Central memory CD8-positive, alpha-beta T cell (primary cell): ENCODE results near the gene FBXO38.

Experiments
- ATAC-seq: fragments of 150-1000 bp; cut with Tn5 transposase; replicated peaks from 2 replicates; pipeline ENCODE4 v1.10.0; 2022; ENCODE audit warnings: mild to moderate bottlenecking, moderate FRiP score, moderate number of reproducible peaks; ENCODE audit not compliant: poor library complexity, severe bottlenecking; ENCODE audit errors: extremely low read depth
- DNase-seq, 2 donors: peaks; one replicate each; pipeline ENCODE4 v3.0.0; 2021; ENCODE audit warnings: low spot score in 2 of 2
- H3K27ac Mint-ChIP-seq: one replicate; pipeline ENCODE4 v1.8.0; 2022; ENCODE audit warnings: low read depth, mild to moderate bottlenecking, moderate library complexity, mixed read lengths
- H3K27me3 Mint-ChIP-seq: one replicate; pipeline ENCODE4 v1.8.0; 2022; ENCODE audit warnings: mixed read lengths
- H3K36me3 Mint-ChIP-seq: one replicate; pipeline ENCODE4 v1.8.0; 2022; ENCODE audit warnings: mild to moderate bottlenecking, moderate library complexity, mixed read lengths; ENCODE audit not compliant: insufficient read depth
- H3K4me1 Mint-ChIP-seq: one replicate; pipeline ENCODE4 v1.8.0; 2022; ENCODE audit warnings: mixed read lengths
- H3K4me3 Mint-ChIP-seq: one replicate; pipeline ENCODE4 v1.8.0; 2022; ENCODE audit warnings: mild to moderate bottlenecking, moderate library complexity, mixed read lengths
- H3K9me3 Mint-ChIP-seq: one replicate; pipeline ENCODE4 v1.8.0; 2022; ENCODE audit warnings: mixed read lengths

FBXO38 gene

GRCh38 chr5:148391422-148391821, 7.7 kb downstream of the FBXO38 start:
- no peak overlapping the region for H3K4me3 Mint-ChIP-seq
- H3K36me3 Mint-ChIP-seq, result peaks cover 19% of the 10 kb centered on the region
- peak overlapping the region; percentile 52 for H3K27ac Mint-ChIP-seq
- no peaks in the 10 kb centered on the region for H3K27me3 Mint-ChIP-seq
- peaks cover 61% of the 10 kb centered on the region for H3K4me1 Mint-ChIP-seq
- H3K9me3 Mint-ChIP-seq, result no peaks in the 10 kb centered on the region
- ATAC-seq (no peak), DNase-seq (no peak)

GRCh38 chr5:148393390-148393741, 9.6 kb downstream of the FBXO38 start:
- Mint-ChIP-seq H3K36me3 (peaks cover 31% of the 10 kb centered on the region), H3K27ac (no peak overlapping the region), H3K4me3 (no peak overlapping the region), H3K9me3 (no peaks in the 10 kb centered on the region), H3K27me3 (no peaks in the 10 kb centered on the region), H3K4me1 (peaks cover 60% of the 10 kb centered on the region)
- DNase-seq, result no peak
- no peak for ATAC-seq

GRCh38 chr5:148394587-148395019, 10.8 kb downstream of the FBXO38 start:
- Mint-ChIP-seq H3K27me3 (no peaks in the 10 kb centered on the region), H3K9me3 (no peaks in the 10 kb centered on the region), H3K4me3 (no peak overlapping the region), H3K27ac (no peak overlapping the region), H3K36me3 (peaks cover 38% of the 10 kb centered on the region), H3K4me1 (peaks cover 59% of the 10 kb centered on the region)
- ATAC-seq (no peak), DNase-seq (no peak)

- ATAC-seq (no peak), DNase-seq (no peak)
- Mint-ChIP-seq H3K4me1 (peaks cover 58% of the 10 kb centered on the region), H3K4me3 (no peak overlapping the region), H3K27ac (no peak overlapping the region), H3K27me3 (no peaks in the 10 kb centered on the region), H3K9me3 (no peaks in the 10 kb centered on the region), H3K36me3 (peaks cover 39% of the 10 kb centered on the region)
Measured at GRCh38 chr5:148395031-148395430, 11.3 kb downstream of the FBXO38 start.

- DNase-seq, result no peak
- H3K4me3 Mint-ChIP-seq, result no peak overlapping the region
- H3K36me3 Mint-ChIP-seq, result peaks cover 54% of the 10 kb centered on the region
- no peaks in the 10 kb centered on the region for H3K9me3 Mint-ChIP-seq
- no peak for ATAC-seq
- H3K4me1 Mint-ChIP-seq, result peaks cover 45% of the 10 kb centered on the region
- H3K27ac Mint-ChIP-seq, result peak overlapping the region; percentile 5
- H3K27me3 Mint-ChIP-seq, result no peaks in the 10 kb centered on the region
Measured at GRCh38 chr5:148397968-148398595, 14.3 kb downstream of the FBXO38 start.

GRCh38 chr5:148398698-148399121, 15.0 kb downstream of the FBXO38 start:
- DNase-seq (no peak), ATAC-seq (no peak)
- Mint-ChIP-seq H3K9me3 (no peaks in the 10 kb centered on the region), H3K27ac (peak overlapping the region; percentile 5), H3K4me1 (peaks cover 40% of the 10 kb centered on the region), H3K4me3 (no peak overlapping the region), H3K36me3 (peaks cover 56% of the 10 kb centered on the region), H3K27me3 (no peaks in the 10 kb centered on the region)

GRCh38 chr5:148401604-148402003, 17.8 kb downstream of the FBXO38 start:
- Mint-ChIP-seq H3K27ac (peak overlapping the region; percentile 3), H3K4me3 (no peak overlapping the region), H3K9me3 (no peaks in the 10 kb centered on the region), H3K4me1 (peaks cover 40% of the 10 kb centered on the region), H3K36me3 (peaks cover 68% of the 10 kb centered on the region), H3K27me3 (no peaks in the 10 kb centered on the region)
- ATAC-seq (no peak), DNase-seq (no peak)

GRCh38 chr5:148403344-148403743, 19.6 kb downstream of the FBXO38 start:
- ATAC-seq (peak; percentile 28), DNase-seq (no peak)
- peaks cover 64% of the 10 kb centered on the region for H3K36me3 Mint-ChIP-seq
- no peak overlapping the region for H3K4me3 Mint-ChIP-seq
- peaks cover 31% of the 10 kb centered on the region for H3K4me1 Mint-ChIP-seq
- no peaks in the 10 kb centered on the region for H3K9me3 Mint-ChIP-seq
- no peaks in the 10 kb centered on the region for H3K27me3 Mint-ChIP-seq
- H3K27ac Mint-ChIP-seq, result no peak overlapping the region

GRCh38 chr5:148406406-148406805, 22.6 kb downstream of the FBXO38 start:
- ATAC-seq (no peak), DNase-seq (no peak)
- H3K4me1 Mint-ChIP-seq, result peaks cover 15% of the 10 kb centered on the region
- H3K4me3 Mint-ChIP-seq, result no peak overlapping the region
- no peaks in the 10 kb centered on the region for H3K27me3 Mint-ChIP-seq
- no peaks in the 10 kb centered on the region for H3K9me3 Mint-ChIP-seq
- no peak overlapping the region for H3K27ac Mint-ChIP-seq
- peaks cover 67% of the 10 kb centered on the region for H3K36me3 Mint-ChIP-seq

- no peak overlapping the region for H3K27ac Mint-ChIP-seq
- H3K27me3 Mint-ChIP-seq, result no peaks in the 10 kb centered on the region
- H3K4me1 Mint-ChIP-seq, result peaks cover 13% of the 10 kb centered on the region
- no peaks in the 10 kb centered on the region for H3K9me3 Mint-ChIP-seq
- DNase-seq, result no peak
- no peak for ATAC-seq
- no peak overlapping the region for H3K4me3 Mint-ChIP-seq
- H3K36me3 Mint-ChIP-seq, result peaks cover 68% of the 10 kb centered on the region
Measured at GRCh38 chr5:148408092-148408491, 24.3 kb downstream of the FBXO38 start.

GRCh38 chr5:148412124-148412523, 28.4 kb downstream of the FBXO38 start:
- no peak for ATAC-seq

GRCh38 chr5:148414833-148415232, 31.1 kb downstream of the FBXO38 start:
- DNase-seq, result no peak
- peaks cover 13% of the 10 kb centered on the region for H3K4me1 Mint-ChIP-seq
- H3K36me3 Mint-ChIP-seq, result peaks cover 66% of the 10 kb centered on the region
- H3K27ac Mint-ChIP-seq, result no peak overlapping the region
- no peak for ATAC-seq
- H3K27me3 Mint-ChIP-seq, result no peaks in the 10 kb centered on the region
- H3K4me3 Mint-ChIP-seq, result no peak overlapping the region
- H3K9me3 Mint-ChIP-seq, result no peaks in the 10 kb centered on the region

More at GRCh38 chr5:148412124-148412523, 28.4 kb downstream of the FBXO38 start:
- H3K4me1 Mint-ChIP-seq, result peaks cover 10% of the 10 kb centered on the region
- H3K27ac Mint-ChIP-seq, result peak overlapping the region; percentile 12
- no peaks in the 10 kb centered on the region for H3K9me3 Mint-ChIP-seq
- H3K27me3 Mint-ChIP-seq, result no peaks in the 10 kb centered on the region
- H3K36me3 Mint-ChIP-seq, result peaks cover 67% of the 10 kb centered on the region
- no peak for DNase-seq
- H3K4me3 Mint-ChIP-seq, result no peak overlapping the region

- H3K4me1 Mint-ChIP-seq, result peaks cover 13% of the 10 kb centered on the region
- H3K27ac Mint-ChIP-seq, result no peak overlapping the region
- no peaks in the 10 kb centered on the region for H3K27me3 Mint-ChIP-seq
- no peak for DNase-seq
- no peak for ATAC-seq
- no peaks in the 10 kb centered on the region for H3K9me3 Mint-ChIP-seq
- H3K36me3 Mint-ChIP-seq, result peaks cover 61% of the 10 kb centered on the region
- no peak overlapping the region for H3K4me3 Mint-ChIP-seq
Measured at GRCh38 chr5:148416416-148416815, 32.7 kb downstream of the FBXO38 start.
